Upper lobe of left lung (tissue), 4 donors: ENCODE data around the gene PA2G4.

Source experiments
- EP300 ChIP-seq, 4 donors: sonication (generic); formaldehyde crosslinking; IDR thresholded peaks; one replicate each; pipeline ENCODE4 v1.5.1; 2017; ENCODE audit warnings: antibody characterized with exemption in 4 of 4, control low read depth in 2 of 4
- POLR2A ChIP-seq, 4 donors: fragments of 450-650 bp; IDR thresholded peaks; one replicate each; pipeline ENCODE4 v1.5.1; 2016 to 2017; ENCODE audit warnings: antibody characterized with exemption in 4 of 4, mild to moderate bottlenecking in 2 of 4
- TF ChIP-seq, protein P1 (sequence below), 6 experiments: fragments of 450-650 bp in 4 of 6; fragments of 200-600 bp in 2 of 6; sonication (generic) in 2 of 6; IDR thresholded peaks; one replicate each; pipeline ENCODE4 v1.5.1; 2016 to 2019; ENCODE audit warnings: antibody characterized with exemption in 6 of 6

DNA sequence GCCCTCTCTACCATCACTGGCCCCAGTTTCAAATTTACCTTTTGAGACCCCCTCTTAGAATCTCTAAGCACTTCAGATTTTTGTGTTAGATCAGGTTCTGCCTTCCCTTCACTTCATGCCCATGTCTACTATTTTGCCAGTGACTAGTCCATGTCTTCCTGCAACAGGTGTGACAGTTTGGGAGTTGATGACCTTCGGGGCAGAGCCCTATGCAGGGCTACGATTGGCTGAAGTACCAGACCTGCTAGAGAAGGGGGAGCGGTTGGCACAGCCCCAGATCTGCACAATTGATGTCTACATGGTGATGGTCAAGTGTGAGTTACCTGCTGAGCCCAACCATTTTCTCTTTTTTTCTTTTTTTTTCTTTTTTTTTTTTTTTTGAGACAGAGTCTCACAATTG lies 5.8 kb upstream of the PA2G4 start:
- TF ChIP-seq, protein P1, sequence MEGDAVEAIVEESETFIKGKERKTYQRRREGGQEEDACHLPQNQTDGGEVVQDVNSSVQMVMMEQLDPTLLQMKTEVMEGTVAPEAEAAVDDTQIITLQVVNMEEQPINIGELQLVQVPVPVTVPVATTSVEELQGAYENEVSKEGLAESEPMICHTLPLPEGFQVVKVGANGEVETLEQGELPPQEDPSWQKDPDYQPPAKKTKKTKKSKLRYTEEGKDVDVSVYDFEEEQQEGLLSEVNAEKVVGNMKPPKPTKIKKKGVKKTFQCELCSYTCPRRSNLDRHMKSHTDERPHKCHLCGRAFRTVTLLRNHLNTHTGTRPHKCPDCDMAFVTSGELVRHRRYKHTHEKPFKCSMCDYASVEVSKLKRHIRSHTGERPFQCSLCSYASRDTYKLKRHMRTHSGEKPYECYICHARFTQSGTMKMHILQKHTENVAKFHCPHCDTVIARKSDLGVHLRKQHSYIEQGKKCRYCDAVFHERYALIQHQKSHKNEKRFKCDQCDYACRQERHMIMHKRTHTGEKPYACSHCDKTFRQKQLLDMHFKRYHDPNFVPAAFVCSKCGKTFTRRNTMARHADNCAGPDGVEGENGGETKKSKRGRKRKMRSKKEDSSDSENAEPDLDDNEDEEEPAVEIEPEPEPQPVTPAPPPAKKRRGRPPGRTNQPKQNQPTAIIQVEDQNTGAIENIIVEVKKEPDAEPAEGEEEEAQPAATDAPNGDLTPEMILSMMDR (IDR thresholded peaks at IDR 0.05), result no peak
- no peak for TF ChIP-seq EP300 (IDR thresholded peaks at IDR 0.05)
- TF ChIP-seq POLR2A (IDR thresholded peaks at IDR 0.05), result no peak
